ENCODE measurements around the gene MEP1A. TPM values are rescaled to one million over a fixed set of nuclear protein-coding genes. Genes with fewer than 3 reads are reported as not detected.

MEP1A gene
- total RNA-seq, 1 experiment from 2014 or later, result not detected

- POLR2A ChIA-PET (ENCODE audit: unreplicated experiment), result interaction anchor here (0.7 kb wide), 1 partner anchor 289 kb away, joined by 6 read pairs; no protein-coding TSS in a partner anchor
- no peak overlapping the region for H2AFZ ChIP-seq
- no peak for TF ChIP-seq EZH2 (IDR thresholded peaks at IDR 0.05; ENCODE audit: low read depth)
- no peak for TF ChIP-seq CTCF (conservative IDR thresholded peaks at IDR 0.05)
Observed at GRCh38 chr6:46745973-46746372, 47.2 kb upstream of the MEP1A start.

DNA sequence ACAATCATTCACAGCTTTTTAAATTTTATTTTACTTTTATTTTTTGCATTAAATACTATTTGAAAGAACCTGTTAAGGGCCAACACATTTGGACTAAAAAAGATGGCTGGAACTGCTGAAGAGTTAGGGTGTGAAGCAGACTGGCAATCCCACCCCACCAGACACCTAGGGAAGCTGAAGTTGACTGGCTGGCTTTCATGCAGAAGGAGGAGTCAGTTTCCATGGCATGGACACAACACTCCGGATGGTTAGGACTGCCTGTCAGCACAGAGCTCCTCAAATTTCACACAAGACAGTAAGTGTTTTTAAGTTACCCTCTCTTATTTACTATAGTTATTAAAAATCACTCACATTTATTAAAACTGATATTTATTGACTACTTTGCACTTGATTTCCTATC is 46.5 kb upstream of the MEP1A start, which contains the start of gene ANKRD66:
Gene ANKRD66 (plus strand): TSS at position 238 of the 400 bp plus-strand sequence. CDS start 5,016 bp downstream, outside the sequence.
- BruUV-seq (replicated peaks), result no TSS peak
- Histone ChIP-seq H3K9me3 (ENCODE audit: insufficient read depth, low read depth) (no peaks in the 10 kb centered on the region), H3K4me1 (replicated peaks; ENCODE audit: insufficient read depth) (no peaks in the 10 kb centered on the region), H2AFZ (no peak within 1 kb of the TSS), H3K79me2 (ENCODE audit: low read depth) (no peaks in the 10 kb centered on the region), H3K27me3 (ENCODE audit: insufficient read depth, low read depth) (no peaks in the 10 kb centered on the region), H3K4me3 (no peak within 1 kb of the TSS), H3K4me2 (no peak within 1 kb of the TSS), H3K36me3 (ENCODE audit: low read depth) (no peaks in the 10 kb centered on the region), H3K27ac (no peak within 1 kb of the TSS), H4K20me1 (ENCODE audit: insufficient read depth) (no peaks in the 10 kb centered on the region), H3F3A (ENCODE audit: insufficient read depth, low read depth) (no peaks in the 10 kb centered on the region), H3K9me2 (ENCODE audit: insufficient read depth) (no peaks in the 10 kb centered on the region)
- intact Hi-C loops (cut with micrococcal nuclease; ENCODE audit: unreplicated experiment), result no loop called here
- no peak for DNase-seq
- no peak for TF ChIP-seq CTCF (conservative IDR thresholded peaks at IDR 0.05)
- no peak for TF ChIP-seq EZH2 (IDR thresholded peaks at IDR 0.05; ENCODE audit: low read depth)
- ChIA-PET CTCF (no interaction called here), POLR2A (ENCODE audit: unreplicated experiment) (interaction anchor here (0.5 to 0.7 kb wide), 3 partner anchors 94 to 737 kb away, joined by 3 to 6 read pairs (median 6); partner anchors contain the start of gene CYP39A1)

More at GRCh38 chr6:46745973-46746372, 47.2 kb upstream of the MEP1A start:
- no peaks in the 10 kb centered on the region for H3K79me2 ChIP-seq (ENCODE audit: low read depth)
- H3K4me3 ChIP-seq, result no peak overlapping the region
- DNase-seq, result no peak
- H3K27me3 ChIP-seq (ENCODE audit: insufficient read depth, low read depth), result no peaks in the 10 kb centered on the region
- no peaks in the 10 kb centered on the region for H3K9me2 ChIP-seq (ENCODE audit: insufficient read depth)
- CTCF ChIA-PET, result no interaction called here
- no peaks in the 10 kb centered on the region for H3K9me3 ChIP-seq (ENCODE audit: insufficient read depth, low read depth)
- no peaks in the 10 kb centered on the region for H3K36me3 ChIP-seq (ENCODE audit: low read depth)
- BruUV-seq (replicated peaks), result no TSS peak
- no peaks in the 10 kb centered on the region for H3F3A ChIP-seq (ENCODE audit: insufficient read depth, low read depth)
- H4K20me1 ChIP-seq (ENCODE audit: insufficient read depth), result no peaks in the 10 kb centered on the region
- no peak overlapping the region for H3K27ac ChIP-seq
- no peaks in the 10 kb centered on the region for H3K4me1 ChIP-seq (replicated peaks; ENCODE audit: insufficient read depth)
- intact Hi-C loops (cut with micrococcal nuclease; ENCODE audit: unreplicated experiment), result no loop called here
- H3K4me2 ChIP-seq, result no peak overlapping the region

GRCh38 chr6:46748940-46749503 is 44.2 kb upstream of the MEP1A start:
- no peak overlapping the region for H2AFZ ChIP-seq
- no TSS peak for BruUV-seq (replicated peaks)
- no peaks in the 10 kb centered on the region for H3K36me3 ChIP-seq (ENCODE audit: low read depth)
- no peaks in the 10 kb centered on the region for H3K9me3 ChIP-seq (ENCODE audit: insufficient read depth, low read depth)
- no peak for TF ChIP-seq EZH2 (IDR thresholded peaks at IDR 0.05; ENCODE audit: low read depth)
- no peak for TF ChIP-seq CTCF (conservative IDR thresholded peaks at IDR 0.05)
- no peaks in the 10 kb centered on the region for H3K79me2 ChIP-seq (ENCODE audit: low read depth)
- intact Hi-C loops (cut with micrococcal nuclease; ENCODE audit: unreplicated experiment), result no loop called here
- CTCF ChIA-PET, result no interaction called here
- H3K27me3 ChIP-seq (ENCODE audit: insufficient read depth, low read depth), result no peaks in the 10 kb centered on the region
- no peaks in the 10 kb centered on the region for H3K4me1 ChIP-seq (replicated peaks; ENCODE audit: insufficient read depth)
- POLR2A ChIA-PET (ENCODE audit: unreplicated experiment), result no interaction called here
- H3K27ac ChIP-seq, result no peak overlapping the region
- H3K4me2 ChIP-seq, result no peak overlapping the region
- H3K4me3 ChIP-seq, result no peak overlapping the region
- H4K20me1 ChIP-seq (ENCODE audit: insufficient read depth), result no peaks in the 10 kb centered on the region
- no peaks in the 10 kb centered on the region for H3F3A ChIP-seq (ENCODE audit: insufficient read depth, low read depth)
- no peaks in the 10 kb centered on the region for H3K9me2 ChIP-seq (ENCODE audit: insufficient read depth)
- DNase-seq, result no peak

Measured in PC-9 (cell line).